ENCODE results near the gene RGS7. TPM values are rescaled to one million over a fixed set of nuclear protein-coding genes. Genes with fewer than 3 reads are reported as not detected.

Gene RGS7
- total RNA-seq, 1 experiment from 2014 or later = 1.5 TPM

DNA sequence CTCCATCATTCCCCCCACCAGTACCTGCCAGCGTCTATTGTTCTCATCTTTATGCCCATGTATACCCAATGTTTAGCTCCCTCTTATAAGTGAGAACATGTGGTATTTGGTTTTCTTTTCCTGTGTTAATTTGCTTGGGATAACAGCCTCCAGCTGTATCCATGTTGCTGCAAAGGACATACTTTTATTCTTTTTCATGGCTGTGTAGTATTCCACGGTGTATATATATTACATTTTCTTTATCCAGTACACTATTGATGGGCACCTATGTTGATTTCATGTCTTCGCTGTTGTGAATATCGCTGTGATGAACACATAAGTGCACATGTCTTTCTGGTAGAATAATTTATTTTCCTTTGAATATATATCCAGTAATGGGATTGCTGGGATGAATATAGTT lies 431.7 kb downstream of the RGS7 start:
- H3K9ac ChIP-seq (ENCODE audit: extremely low read depth, insufficient read length, low read length) = no peak overlapping the region
- Mint-ChIP-seq H3K4me1 (no peaks in the 10 kb centered on the region), H3K27ac (no peak overlapping the region), H3K36me3 (ENCODE audit: insufficient read depth in 1 of 3, low read depth in 3 of 3) (peaks cover 2 to 6% (median 5%) of the 10 kb centered on the region in 3 experiments; a peak in 2 of 7 replicates), H3K9me3 (peaks cover 2 to 9% of the 10 kb centered on the region in 2 experiments; a peak in 3 of 5 replicates), H3K27me3 (ENCODE audit: low read depth) (no peaks in the 10 kb centered on the region), H3K4me3 (no peak overlapping the region)
- no peak overlapping the region for H2BK120ac ChIP-seq (ENCODE audit: low read depth, low read length, poor library complexity, severe bottlenecking)
- H4K91ac ChIP-seq (ENCODE audit: insufficient read length, low read depth, low read length) = no peak overlapping the region
- no peaks in the 10 kb centered on the region for H3K27me3 ChIP-seq (ENCODE audit: insufficient read depth, low read length)
- no peak overlapping the region for H3K27ac ChIP-seq (ENCODE audit: insufficient read length, low read depth, low read length)
- no peak for DNase-seq
- no peaks in the 10 kb centered on the region for H3K79me2 ChIP-seq (ENCODE audit: insufficient read depth, low read length)
- H2BK12ac ChIP-seq (ENCODE audit: insufficient read length, low read depth, low read length) = no peak overlapping the region
- H2BK5ac ChIP-seq (ENCODE audit: insufficient read length, low read length) = no peak overlapping the region
- H2BK15ac ChIP-seq (ENCODE audit: low read depth, low read length) = no peak overlapping the region
- H4K20me1 ChIP-seq (ENCODE audit: control insufficient read depth, insufficient read depth, insufficient read length) = no peaks in the 10 kb centered on the region
- no peak overlapping the region for H2AFZ ChIP-seq (ENCODE audit: low read length)
- WGBS (ENCODE audit: extremely low coverage, insufficient read length, low lambda C conversion rate) = no CpG with 5 or more reads among the region's 4 CpGs
- no peak overlapping the region for H4K8ac ChIP-seq (replicated peaks; ENCODE audit: insufficient read length, low read depth, low read length)
- no peak overlapping the region for H3K23ac ChIP-seq (ENCODE audit: insufficient read length, low read depth, low read length)
- H3K14ac ChIP-seq (ENCODE audit: insufficient read depth, low read length) = no peak overlapping the region
- no peaks in the 10 kb centered on the region for H3K23me2 ChIP-seq (ENCODE audit: insufficient read length, low read depth, low read length, poor library complexity, severe bottlenecking)
- no peaks in the 10 kb centered on the region for H3K79me1 ChIP-seq (ENCODE audit: insufficient read depth, low read depth, low read length, poor library complexity, severe bottlenecking)
- H3K9me3 ChIP-seq (ENCODE audit: control insufficient read depth, low read depth, low read length) = no peaks in the 10 kb centered on the region
- H3K18ac ChIP-seq (ENCODE audit: insufficient read length, low read depth, low read length) = no peak overlapping the region
- H3K4me1 ChIP-seq (ENCODE audit: insufficient read depth, low read length) = no peaks in the 10 kb centered on the region
- H3T11ph ChIP-seq (ENCODE audit: low read length) = no peak overlapping the region
- no peak overlapping the region for H4K5ac ChIP-seq (ENCODE audit: insufficient read length, low read depth, low read length)
- no peak overlapping the region for H2BK20ac ChIP-seq (ENCODE audit: low read depth, low read length, poor library complexity, severe bottlenecking)
- H3K4ac ChIP-seq (ENCODE audit: low read depth, low read length) = no peak overlapping the region
- H3K56ac ChIP-seq (ENCODE audit: insufficient read length, low read depth, low read length) = no peak overlapping the region
- TF ChIP-seq CTCF (conservative IDR thresholded peaks at IDR 0.05) = no peak
- no peak overlapping the region for H2AK5ac ChIP-seq (ENCODE audit: insufficient read length, low read length)
- H3K4me2 ChIP-seq (ENCODE audit: insufficient read depth, insufficient read length, low read length) = no peak overlapping the region
